SH-SY5Y (cell line): Measurements from ENCODE around the gene DNAJC1.
A peak's percentile ranks its signal among the peaks of the same experiment; 100 is the strongest.

Source experiments
- GATA2 ChIP-seq: IDR thresholded peaks from 2 replicates; pipeline ENCODE4 v1.6.1; 2011; ENCODE audit warnings: mild to moderate bottlenecking, low read depth, low read length
- GATA3 ChIP-seq: IDR thresholded peaks from 2 replicates; pipeline ENCODE4 v1.6.1; 2011; ENCODE audit warnings: low read depth, mild to moderate bottlenecking, low read length, moderate library complexity

Gene DNAJC1

GRCh38 chr10:22003177-22003963 is at the start of gene DNAJC1:
TSS of gene DNAJC1 (minus strand) at chr10:22003730. CDS start at chr10:22003434, 296 bp downstream.
- TF ChIP-seq GATA2: peak; percentile 10; the same call in 1 of the 2 replicates
- TF ChIP-seq GATA3: no peak

DNA sequence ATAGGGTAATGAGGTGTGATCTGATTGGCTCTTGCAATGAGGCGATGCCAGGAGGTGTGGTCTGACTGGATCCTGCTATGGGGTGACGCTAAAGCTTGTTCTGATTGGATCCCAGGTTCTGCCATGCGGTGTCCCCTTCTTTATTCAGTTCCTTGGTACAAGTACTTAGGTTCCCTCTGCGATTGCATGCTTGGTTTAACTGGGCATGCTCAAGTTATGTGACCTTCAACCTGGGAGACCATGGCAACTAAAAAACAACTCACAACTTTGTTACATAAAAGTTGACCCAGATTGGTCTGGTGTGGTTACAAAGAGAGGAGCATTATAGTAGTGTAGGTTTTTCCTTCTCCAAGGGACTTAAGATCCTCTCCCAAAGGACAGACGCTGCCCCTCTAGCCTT is 49.5 kb upstream of the DNAJC1 start:
- TF ChIP-seq GATA2 (no peak), GATA3 (no peak)

GRCh38 chr10:22049635-22050034 is 46.1 kb upstream of the DNAJC1 start:
- no peak for TF ChIP-seq GATA2
- TF ChIP-seq GATA3: no peak

DNA sequence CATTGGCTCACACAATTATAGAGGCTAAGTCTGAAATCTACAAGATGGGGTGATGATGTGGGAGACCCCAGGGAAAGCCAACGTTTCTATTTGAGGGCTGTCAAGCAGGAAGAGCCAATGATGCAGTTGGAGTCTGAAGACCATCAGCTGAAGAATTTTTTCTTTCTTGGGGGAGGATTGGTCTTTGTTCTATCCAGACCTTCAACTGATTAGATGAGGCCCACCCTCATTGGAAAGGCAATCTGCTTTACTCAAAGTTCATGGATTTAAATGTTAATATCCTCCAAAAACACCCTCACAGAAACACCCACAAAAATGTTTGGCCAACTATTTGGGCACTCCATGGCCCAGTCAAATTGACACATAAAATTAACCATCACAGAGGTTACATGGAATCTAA is 44.3 kb upstream of the DNAJC1 start:
- TF ChIP-seq GATA2: no peak
- no peak for TF ChIP-seq GATA3

DNA sequence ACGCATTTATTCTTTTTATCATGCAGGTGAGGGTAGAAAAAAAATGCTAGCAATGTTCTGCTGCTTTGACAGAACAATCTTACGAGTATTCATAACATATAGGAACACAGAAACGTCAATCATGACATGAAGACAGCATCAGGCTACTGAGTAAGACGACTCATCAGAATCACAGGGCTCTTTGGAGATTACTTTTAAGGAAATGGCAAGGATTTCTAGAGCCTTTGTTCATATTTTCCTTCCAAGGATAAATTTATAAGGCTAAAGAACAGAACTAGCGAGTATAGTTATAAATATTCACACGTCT is 39.8 kb upstream of the DNAJC1 start:
- TF ChIP-seq GATA2 (no peak), GATA3 (no peak)

DNA sequence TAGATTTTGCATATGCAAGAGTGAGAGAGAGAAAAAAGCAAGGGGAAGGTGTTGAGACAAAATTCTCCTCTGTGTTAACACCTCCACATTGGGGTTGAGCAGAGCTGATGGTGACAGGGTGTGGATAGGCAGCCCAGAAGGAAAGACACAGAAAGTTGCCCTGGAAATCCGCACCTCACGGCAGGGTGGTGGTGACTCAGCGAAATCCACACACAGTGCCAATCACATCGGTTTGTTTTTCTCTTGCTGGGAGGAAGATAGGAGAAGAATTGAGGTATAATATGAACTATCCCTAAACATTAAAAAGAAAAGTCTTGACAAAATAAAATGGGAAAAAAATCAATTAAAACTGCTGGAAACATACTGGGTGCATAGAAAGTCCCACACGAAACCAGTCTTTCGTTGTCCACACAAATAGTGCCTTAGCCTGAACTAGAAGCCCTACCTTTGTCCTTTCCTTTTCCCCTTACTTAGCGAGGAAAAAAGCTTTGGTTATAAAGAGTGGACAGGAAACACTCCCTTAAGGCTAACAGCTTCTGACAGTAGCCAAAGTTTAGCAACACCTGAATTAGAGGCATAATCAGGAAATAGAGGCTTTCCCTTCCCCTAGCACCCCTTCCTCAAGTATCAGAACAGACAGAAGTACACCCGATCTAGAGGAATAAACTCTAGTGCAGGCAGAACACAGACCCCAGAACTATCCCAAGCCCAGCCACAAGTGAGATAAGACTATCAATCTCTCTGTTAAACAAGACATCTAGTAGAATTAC is 39.2 kb upstream of the DNAJC1 start:
- TF ChIP-seq GATA2 (no peak), GATA3 (no peak)

DNA sequence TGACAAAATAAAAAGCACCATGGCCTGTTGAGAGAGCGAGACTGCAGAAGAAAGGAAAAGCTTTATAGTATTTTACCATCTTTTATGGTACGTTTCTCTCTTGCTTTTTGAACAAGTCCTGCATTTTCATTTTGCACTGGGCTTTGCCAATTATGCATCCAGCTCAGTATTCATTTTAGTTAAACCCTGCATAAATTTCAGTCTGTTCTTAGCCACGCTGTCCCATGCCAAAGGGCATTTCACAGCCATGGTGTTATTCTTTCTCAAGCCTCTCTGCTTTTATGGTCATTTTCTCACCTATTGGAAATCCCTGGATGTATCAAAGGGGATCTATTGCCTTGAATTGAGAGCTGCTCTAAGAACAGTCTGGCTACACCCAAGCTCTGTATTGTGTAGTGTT is 30.8 kb upstream of the DNAJC1 start:
- TF ChIP-seq GATA2: no peak
- TF ChIP-seq GATA3: no peak

GRCh38 chr10:22030421-22030820 is 26.9 kb upstream of the DNAJC1 start:
- TF ChIP-seq GATA2: no peak
- TF ChIP-seq GATA3: no peak

- TF ChIP-seq GATA3 (no peak), GATA2 (no peak)
Observed at GRCh38 chr10:22029445-22030236, 26.1 kb upstream of the DNAJC1 start.

- TF ChIP-seq GATA3: no peak
- TF ChIP-seq GATA2: no peak
Observed at GRCh38 chr10:22027364-22028238, 24.1 kb upstream of the DNAJC1 start.

- no peak for TF ChIP-seq GATA2
- no peak for TF ChIP-seq GATA3
Observed at GRCh38 chr10:22026287-22026686, 22.8 kb upstream of the DNAJC1 start.

- TF ChIP-seq GATA2 (no peak), GATA3 (no peak)
Observed at GRCh38 chr10:22023508-22023907, 20.0 kb upstream of the DNAJC1 start.

DNA sequence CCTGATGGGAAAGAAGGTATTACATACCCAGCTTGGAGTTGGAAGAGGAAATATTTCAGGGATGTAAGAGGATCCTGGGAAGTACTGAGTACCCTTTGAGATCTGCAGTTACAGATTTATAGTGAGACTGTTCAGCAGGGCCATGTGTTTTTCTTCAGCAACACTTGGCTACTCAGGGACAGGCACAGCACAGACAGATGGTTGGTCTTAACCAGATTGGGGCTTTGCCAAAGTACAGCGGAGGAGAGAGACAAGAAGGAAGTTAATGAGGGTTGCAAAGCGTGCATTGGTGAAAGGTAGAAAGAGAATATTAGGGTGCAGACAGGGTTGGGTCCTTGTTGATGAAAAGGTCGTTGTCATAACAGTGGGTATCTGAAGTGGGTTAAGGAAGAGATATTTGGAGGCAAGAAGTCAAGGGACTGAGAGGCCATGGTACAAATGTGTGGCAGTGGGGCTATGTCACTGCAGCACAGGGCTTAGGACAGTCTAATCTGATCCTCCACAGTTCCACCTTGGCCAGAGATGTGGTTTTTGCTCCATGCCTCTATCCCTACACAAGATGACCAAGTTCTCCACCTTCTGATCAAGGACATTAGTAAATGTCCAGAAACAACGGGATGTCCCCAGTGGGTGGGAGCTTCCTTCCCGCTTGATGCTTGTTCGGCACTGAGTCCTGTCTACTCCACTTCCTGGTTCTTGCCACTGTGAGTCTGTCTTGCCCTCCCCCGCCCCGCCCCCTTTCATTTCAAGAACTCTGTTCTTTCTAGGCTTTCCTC is 18.9 kb upstream of the DNAJC1 start:
- no peak for TF ChIP-seq GATA3
- TF ChIP-seq GATA2: no peak
